H9 (cell line): ENCODE measurements around the gene APBA2. TPM values are rescaled to one million over a fixed set of nuclear protein-coding genes. Genes with fewer than 3 reads are reported as not detected.

Source experiments
- DNase-seq: peaks from one replicate; pipeline ENCODE4 v3.0.0-alpha.2; 2017
- H2AFZ ChIP-seq: one replicate; pipeline ENCODE4 v1.6.1; 2013; ENCODE audit warnings: mild to moderate bottlenecking, low read length, control low read depth, moderate library complexity
- H2AK5ac ChIP-seq: 2 replicates; pipeline ENCODE4 v1.6.1; 2013; ENCODE audit warnings: low read length, control low read depth, mixed read lengths; ENCODE audit not compliant: insufficient read length
- H2BK120ac ChIP-seq: one replicate; pipeline ENCODE4 v1.6.1; 2013; ENCODE audit warnings: low read depth, mild to moderate bottlenecking, low read length, control low read depth, inconsistent platforms; ENCODE audit not compliant: poor library complexity, severe bottlenecking
- H2BK12ac ChIP-seq: 2 replicates; pipeline ENCODE4 v1.6.1; 2013; ENCODE audit warnings: low read length, control low read depth, mixed read lengths, low read depth; ENCODE audit not compliant: insufficient read length
- H2BK15ac ChIP-seq: 2 replicates; pipeline ENCODE4 v1.6.1; 2013; ENCODE audit warnings: low read depth, low read length, control low read depth
- H2BK20ac ChIP-seq: one replicate; pipeline ENCODE4 v1.6.1; 2013; ENCODE audit warnings: low read depth, mild to moderate bottlenecking, low read length, control low read depth, inconsistent platforms; ENCODE audit not compliant: poor library complexity, severe bottlenecking
- H2BK5ac ChIP-seq: 2 replicates; pipeline ENCODE4 v1.6.1; 2013; ENCODE audit warnings: low read length, control low read depth, mixed read lengths; ENCODE audit not compliant: insufficient read length
- H3K14ac ChIP-seq: 2 replicates; pipeline ENCODE4 v1.6.1; 2013; ENCODE audit warnings: low read length, control low read depth; ENCODE audit not compliant: insufficient read depth
- H3K18ac ChIP-seq: 2 replicates; pipeline ENCODE4 v1.6.1; 2013; ENCODE audit warnings: low read depth, mild to moderate bottlenecking, mixed read lengths, low read length, control low read depth; ENCODE audit not compliant: insufficient read length
- H3K23ac ChIP-seq: 2 replicates; pipeline ENCODE4 v1.6.1; 2013; ENCODE audit warnings: low read length, control low read depth, mixed read lengths, low read depth; ENCODE audit not compliant: insufficient read length
- H3K23me2 ChIP-seq: 2 replicates; pipeline ENCODE4 v1.6.1; 2013; ENCODE audit warnings: low read depth, mild to moderate bottlenecking, mixed read lengths, low read length, control low read depth; ENCODE audit not compliant: insufficient read length, poor library complexity, severe bottlenecking
- H3K27ac ChIP-seq: 2 replicates; pipeline ENCODE4 v1.5.1; 2013; ENCODE audit warnings: low read length, control low read depth, mixed read lengths, low read depth; ENCODE audit not compliant: insufficient read length
- H3K27me3 ChIP-seq: 2 replicates; pipeline ENCODE4 v1.6.1; 2013; ENCODE audit warnings: low read length, control low read depth, inconsistent platforms; ENCODE audit not compliant: insufficient read depth
- H3K4ac ChIP-seq: 2 replicates; pipeline ENCODE4 v1.6.1; 2013; ENCODE audit warnings: low read depth, mild to moderate bottlenecking, control low read depth, inconsistent platforms, low read length, moderate library complexity
- H3K4me1 ChIP-seq: 2 replicates; pipeline ENCODE4 v1.6.1; 2013; ENCODE audit warnings: low read length, control low read depth, inconsistent platforms; ENCODE audit not compliant: insufficient read depth
- H3K4me2 ChIP-seq: 2 replicates; pipeline ENCODE4 v1.6.1; 2013; ENCODE audit warnings: low read length, control low read depth, mixed read lengths; ENCODE audit not compliant: insufficient read length, insufficient read depth
- H3K56ac ChIP-seq: 2 replicates; pipeline ENCODE4 v1.6.1; 2013; ENCODE audit warnings: low read depth, mild to moderate bottlenecking, mixed read lengths, low read length, control low read depth; ENCODE audit not compliant: insufficient read length
- H3K79me1 ChIP-seq: 2 replicates; pipeline ENCODE4 v1.6.1; 2013; ENCODE audit warnings: low read depth, mild to moderate bottlenecking, moderate library complexity, low read length, control low read depth, inconsistent platforms; ENCODE audit not compliant: insufficient read depth, poor library complexity, severe bottlenecking
- H3K79me2 ChIP-seq: 2 replicates; pipeline ENCODE4 v1.6.1; 2013; ENCODE audit warnings: low read length, control low read depth, inconsistent platforms; ENCODE audit not compliant: insufficient read depth
- H3K9ac ChIP-seq: 2 replicates; pipeline ENCODE4 v1.6.1; 2013; ENCODE audit warnings: low read length, control low read depth, mixed read lengths; ENCODE audit not compliant: insufficient read length; ENCODE audit errors: extremely low read depth
- H3K9me3 ChIP-seq: one replicate; pipeline ENCODE4 v1.6.1; 2013; ENCODE audit warnings: low read depth, low read length, inconsistent platforms; ENCODE audit not compliant: control insufficient read depth
- H3T11ph ChIP-seq: one replicate; pipeline ENCODE4 v1.6.1; 2013; ENCODE audit warnings: mild to moderate bottlenecking, low read length, control low read depth, inconsistent platforms
- H4K20me1 ChIP-seq: one replicate; pipeline ENCODE4 v1.6.1; 2013; ENCODE audit not compliant: control insufficient read depth, insufficient read length, insufficient read depth
- H4K5ac ChIP-seq: 2 replicates; pipeline ENCODE4 v1.6.1; 2013; ENCODE audit warnings: low read depth, mild to moderate bottlenecking, mixed read lengths, low read length, control low read depth; ENCODE audit not compliant: insufficient read length
- H4K8ac ChIP-seq: replicated peaks from 2 replicates; pipeline ENCODE4 v1.6.1; 2013; ENCODE audit warnings: low read length, control low read depth, mixed read lengths, low read depth; ENCODE audit not compliant: insufficient read length
- H4K91ac ChIP-seq: 2 replicates; pipeline ENCODE4 v1.6.1; 2013; ENCODE audit warnings: low read depth, mild to moderate bottlenecking, moderate library complexity, mixed read lengths, low read length, control low read depth; ENCODE audit not compliant: insufficient read length
- H3K27ac Mint-ChIP-seq, 3 experiments: 2 replicates in 2 of 3; 3 replicates in 1 of 3; pipeline ENCODE4 v1.8.0; 2020 to 2021; ENCODE audit warnings: mixed read lengths in 3 of 3, mild to moderate bottlenecking in 1 of 3, moderate library complexity in 1 of 3
- H3K27me3 Mint-ChIP-seq: 2 replicates; pipeline ENCODE4 v1.8.0; 2021; ENCODE audit warnings: low read depth, mild to moderate bottlenecking, moderate library complexity, mixed read lengths
- H3K36me3 Mint-ChIP-seq, 3 experiments: 2 replicates in 2 of 3; 3 replicates in 1 of 3; pipeline ENCODE4 v1.8.0; 2020 to 2021; ENCODE audit warnings: low read depth in 3 of 3, mixed read lengths in 3 of 3; ENCODE audit not compliant: insufficient read depth in 1 of 3
- H3K4me1 Mint-ChIP-seq, 2 experiments: 2 replicates each; pipeline ENCODE4 v1.8.0; 2020; ENCODE audit warnings: mixed read lengths in 2 of 2
- H3K4me3 Mint-ChIP-seq, 2 experiments: 2 replicates in 1 of 2; 3 replicates in 1 of 2; pipeline ENCODE4 v1.8.0; 2020 to 2021; ENCODE audit warnings: mild to moderate bottlenecking in 2 of 2, mixed read lengths in 2 of 2, moderate library complexity in 1 of 2
- H3K9me3 Mint-ChIP-seq, 2 experiments: 2 replicates in 1 of 2; 3 replicates in 1 of 2; pipeline ENCODE4 v1.8.0; 2020; ENCODE audit warnings: mild to moderate bottlenecking in 2 of 2, mixed read lengths in 2 of 2, moderate library complexity in 1 of 2
- WGBS: extraction: QIAGEN DNeasy Blood & Tissue Kit; methylation state at CpG from one replicate; pipeline ENCODE4 v1.1.7; 2013; ENCODE audit warnings: missing lambda C conversion rate, low lambda C conversion rate, mixed read lengths; ENCODE audit not compliant: insufficient read length; ENCODE audit errors: extremely low coverage; 5-methylcytosine and 5-hydroxymethylcytosine counted together
- total RNA-seq: library from RNA; stranded (reverse); gene quantifications from 2 replicates; pipeline ENCODE4 v1.2.1, GENCODE V29; 2021
- TF ChIP-seq, protein P1 (sequence below): fragments of 200-600 bp; sonication (generic); conservative IDR thresholded peaks from 3 replicates; pipeline ENCODE4 v1.8.0; 2021; ENCODE audit warnings: antibody characterized with exemption, mild to moderate bottlenecking

The APBA2 gene
- total RNA-seq, 1 experiment from 2014 or later: 14.3 TPM

DNA sequence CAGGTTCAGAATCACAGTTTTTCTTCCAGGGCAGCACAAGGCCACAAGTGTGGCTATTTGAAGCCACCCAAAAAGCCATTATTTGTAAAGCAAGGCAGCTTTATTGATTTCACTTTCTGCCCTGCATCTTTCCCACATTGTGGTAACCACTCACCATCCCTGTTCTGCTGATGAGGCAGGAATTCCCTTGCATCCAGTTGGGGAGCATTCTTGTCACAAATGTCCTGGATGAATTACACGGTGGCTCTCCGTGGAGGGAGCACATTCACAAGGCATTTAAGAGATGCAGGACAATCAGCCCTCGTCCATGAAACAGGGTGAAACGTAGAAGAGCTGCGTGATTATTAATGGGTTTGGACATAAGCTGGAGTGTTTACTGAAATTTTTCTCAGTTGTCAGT lies 111.2 kb downstream of the APBA2 start:
- no peaks in the 10 kb centered on the region for H3K27me3 Mint-ChIP-seq
- Histone ChIP-seq H3K27ac (no peak overlapping the region), H3K23me2 (no peaks in the 10 kb centered on the region), H3K9ac (no peak overlapping the region), H4K20me1 (no peaks in the 10 kb centered on the region), H2BK15ac (no peak overlapping the region), H2BK120ac (no peak overlapping the region), H2AFZ (no peak overlapping the region), H2BK12ac (no peak overlapping the region), H4K5ac (no peak overlapping the region), H2AK5ac (no peak overlapping the region), H3K18ac (no peak overlapping the region), H3K4me1 (peaks cover 6% of the 10 kb centered on the region; the same call in 1 of the 2 replicates), H4K91ac (no peak overlapping the region), H3K4ac (no peak overlapping the region), H3K79me1 (no peaks in the 10 kb centered on the region), H3K4me2 (no peak overlapping the region), H3K79me2 (no peaks in the 10 kb centered on the region), H3K9me3 (no peaks in the 10 kb centered on the region), H3T11ph (no peak overlapping the region), H2BK5ac (no peak overlapping the region), H4K8ac (no peak overlapping the region), H3K23ac (no peak overlapping the region), H3K56ac (no peak overlapping the region), H2BK20ac (no peak overlapping the region), H3K27me3 (no peaks in the 10 kb centered on the region), H3K14ac (no peak overlapping the region)
- no peak for DNase-seq
- no CpG with 5 or more reads among the region's 5 CpGs for WGBS
- peaks cover 26 to 30% of the 10 kb centered on the region in 2 experiments for H3K4me1 Mint-ChIP-seq
- no peak overlapping the region; a peak in 1 of 7 replicates for H3K27ac Mint-ChIP-seq
- no peak overlapping the region for H3K4me3 Mint-ChIP-seq
- TF ChIP-seq, protein P1, sequence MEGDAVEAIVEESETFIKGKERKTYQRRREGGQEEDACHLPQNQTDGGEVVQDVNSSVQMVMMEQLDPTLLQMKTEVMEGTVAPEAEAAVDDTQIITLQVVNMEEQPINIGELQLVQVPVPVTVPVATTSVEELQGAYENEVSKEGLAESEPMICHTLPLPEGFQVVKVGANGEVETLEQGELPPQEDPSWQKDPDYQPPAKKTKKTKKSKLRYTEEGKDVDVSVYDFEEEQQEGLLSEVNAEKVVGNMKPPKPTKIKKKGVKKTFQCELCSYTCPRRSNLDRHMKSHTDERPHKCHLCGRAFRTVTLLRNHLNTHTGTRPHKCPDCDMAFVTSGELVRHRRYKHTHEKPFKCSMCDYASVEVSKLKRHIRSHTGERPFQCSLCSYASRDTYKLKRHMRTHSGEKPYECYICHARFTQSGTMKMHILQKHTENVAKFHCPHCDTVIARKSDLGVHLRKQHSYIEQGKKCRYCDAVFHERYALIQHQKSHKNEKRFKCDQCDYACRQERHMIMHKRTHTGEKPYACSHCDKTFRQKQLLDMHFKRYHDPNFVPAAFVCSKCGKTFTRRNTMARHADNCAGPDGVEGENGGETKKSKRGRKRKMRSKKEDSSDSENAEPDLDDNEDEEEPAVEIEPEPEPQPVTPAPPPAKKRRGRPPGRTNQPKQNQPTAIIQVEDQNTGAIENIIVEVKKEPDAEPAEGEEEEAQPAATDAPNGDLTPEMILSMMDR: no peak
- no peaks in the 10 kb centered on the region; a peak in 2 of 5 replicates for H3K9me3 Mint-ChIP-seq
- H3K36me3 Mint-ChIP-seq: peaks cover 2 to 13% (median 4%) of the 10 kb centered on the region in 3 experiments; a peak in 5 of 7 replicates
